Stimulated activated CD4-positive, alpha-beta T cell treated with anti-CD3 and anti-CD28 coated beads, Interleukin-2, amount 100 ng/mL, for 4 hours (primary cell): ENCODE data around the gene MOB4.
A peak's percentile ranks its signal among the peaks of the same experiment; 100 is the strongest.

Source experiments
- DNase-seq: peaks from one replicate; pipeline ENCODE4 v3.0.0-alpha.2; 2020; ENCODE audit warnings: low read depth

Gene MOB4

GRCh38 chr2:197591339-197592072 is 75.6 kb downstream of the MOB4 start:
- no peak for DNase-seq

- DNase-seq = no peak
These were observed 80.9 kb downstream of the MOB4 start for GRCh38 chr2:197596766-197597165.

- no peak for DNase-seq
These were observed 81.3 kb downstream of the MOB4 start for GRCh38 chr2:197597166-197597565.

- no peak for DNase-seq
These were observed 82.6 kb downstream of the MOB4 start for GRCh38 chr2:197598450-197598849.

- peak; percentile 6 for DNase-seq
These were observed 83.6 kb downstream of the MOB4 start for GRCh38 chr2:197599285-197599965.

- DNase-seq = no peak
These were observed 84.4 kb downstream of the MOB4 start for GRCh38 chr2:197600306-197600705.

GRCh38 chr2:197601726-197602125 is 85.9 kb downstream of the MOB4 start:
- DNase-seq = no peak
